Peyer's patch (tissue), 4 donors: ENCODE measurements around the gene SFT2D2.

ENCODE experiments used
- POLR2A ChIP-seq, 2 donors: fragments of 450-650 bp; IDR thresholded peaks; one replicate each; pipeline ENCODE4 v1.5.1; 2017; ENCODE audit warnings: antibody characterized with exemption in 2 of 2, mild to moderate bottlenecking in 2 of 2, moderate library complexity in 2 of 2
- TF ChIP-seq, protein P1 (sequence below), 6 experiments: fragments of 450-650 bp in 4 of 6; fragments of 200-600 bp in 2 of 6; sonication (generic) in 1 of 6; IDR thresholded peaks; one replicate each; pipeline ENCODE4 v1.5.1; 2017 to 2019; ENCODE audit warnings: antibody characterized with exemption in 6 of 6, mild to moderate bottlenecking in 3 of 6, moderate library complexity in 1 of 6

GRCh38 chr1:168235548-168235885 lies 9.7 kb downstream of the SFT2D2 start:
- TF ChIP-seq, protein P1, sequence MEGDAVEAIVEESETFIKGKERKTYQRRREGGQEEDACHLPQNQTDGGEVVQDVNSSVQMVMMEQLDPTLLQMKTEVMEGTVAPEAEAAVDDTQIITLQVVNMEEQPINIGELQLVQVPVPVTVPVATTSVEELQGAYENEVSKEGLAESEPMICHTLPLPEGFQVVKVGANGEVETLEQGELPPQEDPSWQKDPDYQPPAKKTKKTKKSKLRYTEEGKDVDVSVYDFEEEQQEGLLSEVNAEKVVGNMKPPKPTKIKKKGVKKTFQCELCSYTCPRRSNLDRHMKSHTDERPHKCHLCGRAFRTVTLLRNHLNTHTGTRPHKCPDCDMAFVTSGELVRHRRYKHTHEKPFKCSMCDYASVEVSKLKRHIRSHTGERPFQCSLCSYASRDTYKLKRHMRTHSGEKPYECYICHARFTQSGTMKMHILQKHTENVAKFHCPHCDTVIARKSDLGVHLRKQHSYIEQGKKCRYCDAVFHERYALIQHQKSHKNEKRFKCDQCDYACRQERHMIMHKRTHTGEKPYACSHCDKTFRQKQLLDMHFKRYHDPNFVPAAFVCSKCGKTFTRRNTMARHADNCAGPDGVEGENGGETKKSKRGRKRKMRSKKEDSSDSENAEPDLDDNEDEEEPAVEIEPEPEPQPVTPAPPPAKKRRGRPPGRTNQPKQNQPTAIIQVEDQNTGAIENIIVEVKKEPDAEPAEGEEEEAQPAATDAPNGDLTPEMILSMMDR (IDR thresholded peaks at IDR 0.05), result no peak
- no peak for TF ChIP-seq POLR2A (IDR thresholded peaks at IDR 0.05)
